K562 (cell line): Measurements from ENCODE around the gene KIFAP3. TPM values are rescaled to one million over a fixed set of nuclear protein-coding genes. Genes with fewer than 3 reads are reported as not detected.

Experiments
- BCL6 ChIP-seq: fragments of 250-450 bp; sonication (Bioruptor Pico); IDR thresholded peaks from 2 replicates; pipeline ENCODE4 v1.4.0; 2020
- BDP1 ChIP-seq: IDR thresholded peaks from 3 replicates; pipeline ENCODE4 v1.6.1; 2011; ENCODE audit not compliant: insufficient read length, insufficient read depth
- CHD2 ChIP-seq: IDR thresholded peaks from 2 replicates; pipeline ENCODE4 v1.6.1; 2011; ENCODE audit warnings: low read depth, low read length
- DACH1 ChIP-seq: fragments of 450-650 bp; IDR thresholded peaks from 2 replicates; pipeline ENCODE4 v1.6.1; 2018; ENCODE audit not compliant: partially characterized antibody
- FOXM1 ChIP-seq, 2 experiments: fragments of 450-650 bp in 1 of 2; sonication (generic) in 1 of 2; formaldehyde crosslinking in 1 of 2; IDR thresholded peaks; 2 replicates each; pipeline versions ENCODE4 v1.6.1 to v1.9.0; 2017 to 2022; ENCODE audit warnings: low read depth in 2 of 2, mild to moderate bottlenecking in 2 of 2, missing genetic modification reagents in 1 of 2, moderate library complexity in 1 of 2
- HDAC1 ChIP-seq, 2 experiments: fragments of 450-650 bp; IDR thresholded peaks; 2 replicates each; pipeline ENCODE4 v1.6.1; 2016 to 2017; ENCODE audit warnings: inconsistent platforms in 1 of 2, mild to moderate bottlenecking in 1 of 2, moderate library complexity in 1 of 2
- HDAC2 ChIP-seq: fragments of 450-650 bp; IDR thresholded peaks from 2 replicates; pipeline ENCODE4 v1.6.1; 2016; ENCODE audit warnings: mild to moderate bottlenecking
- HNRNPL ChIP-seq: fragments of 200-400 bp; formaldehyde crosslinking; IDR thresholded peaks from 2 replicates; pipeline ENCODE4 v1.6.1; 2017; ENCODE audit warnings: low read depth, mild to moderate bottlenecking, low read length
- JUND ChIP-seq, 2 experiments: IDR thresholded peaks; 2 replicates in 1 of 2; 3 replicates in 1 of 2; pipeline ENCODE4 v1.6.1; 2011; ENCODE audit warnings: borderline replicate concordance in 2 of 2, low read depth in 2 of 2, low read length in 2 of 2, improper control_type of control experiment in 1 of 2, missing biosample characterization in 1 of 2, missing genetic modification characterization in 1 of 2, missing genetic modification reagents in 1 of 2
- KDM1A ChIP-seq, 2 experiments: fragments of 450-650 bp; IDR thresholded peaks; 2 replicates each; pipeline ENCODE4 v1.6.1; 2016; ENCODE audit warnings: mild to moderate bottlenecking in 2 of 2
- KLF13 ChIP-seq: fragments of 450-650 bp; IDR thresholded peaks from 2 replicates; pipeline ENCODE4 v1.6.1; 2016; ENCODE audit warnings: missing genetic modification characterization, low read depth, mild to moderate bottlenecking, missing compliant biosample characterization, moderate library complexity, borderline replicate concordance
- MTA2 ChIP-seq: fragments of 450-650 bp; IDR thresholded peaks from 2 replicates; pipeline ENCODE4 v1.6.1; 2016; ENCODE audit warnings: low read depth
- NFIC ChIP-seq: fragments of 450-650 bp; IDR thresholded peaks from 2 replicates; pipeline ENCODE4 v1.6.1; 2017; ENCODE audit warnings: mild to moderate bottlenecking, inconsistent platforms
- NR4A1 ChIP-seq, 2 experiments: fragments of 250-450 bp in 1 of 2; fragments of 450-650 bp in 1 of 2; sonication (Bioruptor Pico) in 1 of 2; IDR thresholded peaks; 2 replicates each; pipeline versions ENCODE4 v1.4.0 to v1.6.1; 2016 to 2020; ENCODE audit warnings: mild to moderate bottlenecking in 2 of 2, missing compliant biosample characterization in 1 of 2, missing genetic modification characterization in 1 of 2, moderate library complexity in 1 of 2
- POLR2AphosphoS5 ChIP-seq: IDR thresholded peaks from 2 replicates; pipeline ENCODE4 v1.6.1; 2011; ENCODE audit warnings: mild to moderate bottlenecking, low read depth, low read length, moderate library complexity; ENCODE audit not compliant: control insufficient read depth, insufficient read depth
- SIN3B ChIP-seq: fragments of 450-650 bp; IDR thresholded peaks from 2 replicates; pipeline ENCODE4 v1.6.1; 2017; ENCODE audit warnings: low read depth, mild to moderate bottlenecking, moderate library complexity
- SREBF2 ChIP-seq: sonication (generic); formaldehyde crosslinking; IDR thresholded peaks from 2 replicates; pipeline ENCODE4 v1.4.0; 2020; ENCODE audit warnings: mild to moderate bottlenecking, missing genetic modification reagents
- TEAD1 ChIP-seq, 2 experiments: fragments of 450-650 bp in 1 of 2; sonication (generic) in 1 of 2; formaldehyde crosslinking; IDR thresholded peaks; 2 replicates each; pipeline versions ENCODE4 v1.4.0 to v1.8.0; 2020 to 2022; ENCODE audit warnings: mild to moderate bottlenecking in 2 of 2, missing genetic modification reagents in 1 of 2
- TFAM ChIP-seq: fragments of 250-450 bp; sonication (Bioruptor Pico); conservative IDR thresholded peaks from 2 replicates; pipeline ENCODE4 v1.5.0; 2021; ENCODE audit warnings: mild to moderate bottlenecking, moderate library complexity
- ZKSCAN3 ChIP-seq: fragments of 250-450 bp; sonication (Bioruptor Pico); IDR thresholded peaks from 2 replicates; pipeline ENCODE4 v1.4.0; 2020
- ZNF133 ChIP-seq: fragments of 250-450 bp; sonication (Bioruptor Pico); IDR thresholded peaks from 2 replicates; pipeline ENCODE4 v1.4.0; 2020; ENCODE audit warnings: mild to moderate bottlenecking
- ZNF444 ChIP-seq: fragments of 250-450 bp; sonication (Bioruptor Pico); IDR thresholded peaks from 2 replicates; pipeline ENCODE4 v1.4.0; 2020; ENCODE audit warnings: mild to moderate bottlenecking, moderate library complexity
- ZSCAN32 ChIP-seq: fragments of 450-650 bp; formaldehyde crosslinking; IDR thresholded peaks from 2 replicates; pipeline ENCODE4 v1.4.0; 2020; ENCODE audit warnings: mild to moderate bottlenecking, moderate library complexity
- polyA plus RNA-seq, 8 experiments: library from polyadenylated mRNA; depleted of rRNA in 4 of 8; stranded (reverse) in 5 of 8; unstranded in 3 of 8; fragments of >200 nt; fragmentation: Nextera tagmentation in 2 of 8; fragmentation: Illumina TruSeq in 1 of 8; extraction: Ambion mirVana in 2 of 8; extraction: Trizol in 1 of 8; gene quantifications; 2 replicates each; pipeline versions ENCODE4 v1.2.1 to v1.2.3, GENCODE V29; 2011 to 2014; ENCODE audit warnings: inconsistent platforms in 1 of 8, missing spikeins in 1 of 8
- total RNA-seq, 7 experiments: library from RNA; depleted of rRNA in 6 of 7; stranded (reverse); fragments of >200 nt in 6 of 7; fragmentation: Illumina TruSeq in 2 of 7; extraction: Trizol in 2 of 7; gene quantifications; 2 replicates each; pipeline versions ENCODE4 v1.2.1 to v1.2.3, GENCODE V29; 2011 to 2021; ENCODE audit warnings: low replicate concordance in 1 of 7
- TF ChIP-seq, protein P1 (sequence below): fragments of 250-450 bp; sonication (Bioruptor Pico); IDR thresholded peaks from 2 replicates; pipeline ENCODE4 v1.5.0; 2021
- TF ChIP-seq, protein P2 (sequence below): fragments of 450-650 bp; formaldehyde crosslinking; IDR thresholded peaks from 2 replicates; pipeline ENCODE4 v1.4.0; 2022; ENCODE audit warnings: missing genetic modification characterization
- TF ChIP-seq, protein P3 (sequence below): fragments of 450-650 bp; formaldehyde crosslinking; IDR thresholded peaks from 2 replicates; pipeline ENCODE4 v1.4.0; 2022; ENCODE audit warnings: mild to moderate bottlenecking, moderate library complexity

KIFAP3 gene
- total and polyA plus RNA-seq, 9 of the 15 experiments (the other 6 are each of a cell fraction or from before 2014, with no cell fraction given): 8.8 to 17.5 (median 11.8) TPM

DNA sequence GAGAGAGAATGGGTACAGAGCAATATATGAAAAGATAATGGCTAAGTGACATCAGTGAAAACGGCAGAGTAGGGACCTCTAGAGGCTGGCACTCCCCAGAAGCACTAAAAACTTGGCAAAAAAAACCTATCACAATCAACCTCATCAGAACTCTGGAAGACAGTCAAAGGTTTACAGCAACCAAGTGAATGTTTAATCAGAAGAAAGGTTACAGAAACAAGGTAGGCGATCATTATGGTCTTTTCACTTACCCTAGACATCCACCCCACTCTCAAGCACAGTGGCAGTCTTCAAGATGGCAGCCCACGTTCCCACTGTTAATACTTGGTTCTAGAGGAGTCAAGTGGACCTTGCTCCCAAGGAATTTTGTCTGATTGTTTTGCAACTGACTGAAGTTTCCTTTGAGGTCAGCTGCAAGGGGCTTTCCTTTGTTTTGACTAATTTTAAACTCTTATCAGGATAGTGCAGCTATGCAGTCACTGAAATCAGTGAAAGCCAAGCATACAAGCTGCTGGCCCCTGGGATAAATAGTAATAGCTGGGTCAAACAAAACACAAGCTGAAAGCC lies 7.2 kb downstream of the KIFAP3 start (continued):
- TF ChIP-seq, protein P1, sequence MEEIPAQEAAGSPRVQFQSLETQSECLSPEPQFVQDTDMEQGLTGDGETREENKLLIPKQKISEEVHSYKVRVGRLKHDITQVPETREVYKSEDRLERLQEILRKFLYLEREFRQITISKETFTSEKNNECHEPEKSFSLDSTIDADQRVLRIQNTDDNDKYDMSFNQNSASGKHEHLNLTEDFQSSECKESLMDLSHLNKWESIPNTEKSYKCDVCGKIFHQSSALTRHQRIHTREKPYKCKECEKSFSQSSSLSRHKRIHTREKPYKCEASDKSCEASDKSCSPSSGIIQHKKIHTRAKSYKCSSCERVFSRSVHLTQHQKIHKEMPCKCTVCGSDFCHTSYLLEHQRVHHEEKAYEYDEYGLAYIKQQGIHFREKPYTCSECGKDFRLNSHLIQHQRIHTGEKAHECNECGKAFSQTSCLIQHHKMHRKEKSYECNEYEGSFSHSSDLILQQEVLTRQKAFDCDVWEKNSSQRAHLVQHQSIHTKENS: no peak
- TF ChIP-seq SREBF2 (CRISPR knock-in tag) (no peak), JUND (IDR thresholded peaks at IDR 0.05; ENCODE audit: borderline replicate concordance, low read depth, low read length) (no peak; the same call in 1 of the 2 replicates), JUND (tag; IDR thresholded peaks at IDR 0.05; ENCODE audit: borderline replicate concordance, low read depth, low read length) (0 out of 3 replicates have a peak, but pooled peaks have one; percentile 31), ZSCAN32 (CRISPR knock-in tag) (peak; percentile 37; the same call in 1 of the 2 replicates), MTA2 (peak; percentile 68), FOXM1 (IDR thresholded peaks at IDR 0.05; ENCODE audit: low read depth) (no peak; the same call in 1 of the 2 replicates), FOXM1 (CRISPR knock-in tag; IDR thresholded peaks at IDR 0.05; ENCODE audit: low read depth) (no peak), HNRNPL (no peak), TEAD1 (CRISPR knock-in tag; IDR thresholded peaks at IDR 0.05) (0 out of 4 replicates have a peak, but pooled peaks of 1 of the 2 experiments have one; percentile 40), CHD2 (no peak), POLR2AphosphoS5 (peak; percentile 74; the same call in 1 of the 2 replicates), DACH1 (peak; percentile 67), ZNF444 (0 out of 2 replicates have a peak, but pooled peaks have one; percentile 16), TFAM (CRISPR knock-in tag) (no peak), NFIC (peak; percentile 55; the same call in 1 of the 2 replicates), BDP1 (no peak), SIN3B (no peak), KLF13 (tag) (no peak), ZNF133 (no peak), HDAC1 (IDR thresholded peaks at IDR 0.05) (peak in 1 of 2 experiments; percentile 47; a peak in 1 of 4 replicates), HDAC2 (no peak; the same call in 1 of the 2 replicates), BCL6 (no peak), KDM1A (IDR thresholded peaks at IDR 0.05) (peak; percentile 80 to 85), NR4A1 (CRISPR knock-in tag; IDR thresholded peaks at IDR 0.05) (0 out of 2 replicates have a peak, but pooled peaks have one; percentile 17), NR4A1 (tag; IDR thresholded peaks at IDR 0.05) (0 out of 2 replicates have a peak, but pooled peaks have one; percentile 58), ZKSCAN3 (CRISPR knock-in tag) (no peak)
- TF ChIP-seq, protein P2, sequence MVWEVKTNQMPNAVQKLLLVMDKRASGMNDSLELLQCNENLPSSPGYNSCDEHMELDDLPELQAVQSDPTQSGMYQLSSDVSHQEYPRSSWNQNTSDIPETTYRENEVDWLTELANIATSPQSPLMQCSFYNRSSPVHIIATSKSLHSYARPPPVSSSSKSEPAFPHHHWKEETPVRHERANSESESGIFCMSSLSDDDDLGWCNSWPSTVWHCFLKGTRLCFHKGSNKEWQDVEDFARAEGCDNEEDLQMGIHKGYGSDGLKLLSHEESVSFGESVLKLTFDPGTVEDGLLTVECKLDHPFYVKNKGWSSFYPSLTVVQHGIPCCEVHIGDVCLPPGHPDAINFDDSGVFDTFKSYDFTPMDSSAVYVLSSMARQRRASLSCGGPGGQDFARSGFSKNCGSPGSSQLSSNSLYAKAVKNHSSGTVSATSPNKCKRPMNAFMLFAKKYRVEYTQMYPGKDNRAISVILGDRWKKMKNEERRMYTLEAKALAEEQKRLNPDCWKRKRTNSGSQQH (CRISPR knock-in tag): no peak
- TF ChIP-seq, protein P3, sequence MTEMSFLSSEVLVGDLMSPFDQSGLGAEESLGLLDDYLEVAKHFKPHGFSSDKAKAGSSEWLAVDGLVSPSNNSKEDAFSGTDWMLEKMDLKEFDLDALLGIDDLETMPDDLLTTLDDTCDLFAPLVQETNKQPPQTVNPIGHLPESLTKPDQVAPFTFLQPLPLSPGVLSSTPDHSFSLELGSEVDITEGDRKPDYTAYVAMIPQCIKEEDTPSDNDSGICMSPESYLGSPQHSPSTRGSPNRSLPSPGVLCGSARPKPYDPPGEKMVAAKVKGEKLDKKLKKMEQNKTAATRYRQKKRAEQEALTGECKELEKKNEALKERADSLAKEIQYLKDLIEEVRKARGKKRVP: peak; percentile 57; the same call in 1 of the 2 replicates
